ENCODE measurements around the gene CD248.

The CD248 gene

DNA sequence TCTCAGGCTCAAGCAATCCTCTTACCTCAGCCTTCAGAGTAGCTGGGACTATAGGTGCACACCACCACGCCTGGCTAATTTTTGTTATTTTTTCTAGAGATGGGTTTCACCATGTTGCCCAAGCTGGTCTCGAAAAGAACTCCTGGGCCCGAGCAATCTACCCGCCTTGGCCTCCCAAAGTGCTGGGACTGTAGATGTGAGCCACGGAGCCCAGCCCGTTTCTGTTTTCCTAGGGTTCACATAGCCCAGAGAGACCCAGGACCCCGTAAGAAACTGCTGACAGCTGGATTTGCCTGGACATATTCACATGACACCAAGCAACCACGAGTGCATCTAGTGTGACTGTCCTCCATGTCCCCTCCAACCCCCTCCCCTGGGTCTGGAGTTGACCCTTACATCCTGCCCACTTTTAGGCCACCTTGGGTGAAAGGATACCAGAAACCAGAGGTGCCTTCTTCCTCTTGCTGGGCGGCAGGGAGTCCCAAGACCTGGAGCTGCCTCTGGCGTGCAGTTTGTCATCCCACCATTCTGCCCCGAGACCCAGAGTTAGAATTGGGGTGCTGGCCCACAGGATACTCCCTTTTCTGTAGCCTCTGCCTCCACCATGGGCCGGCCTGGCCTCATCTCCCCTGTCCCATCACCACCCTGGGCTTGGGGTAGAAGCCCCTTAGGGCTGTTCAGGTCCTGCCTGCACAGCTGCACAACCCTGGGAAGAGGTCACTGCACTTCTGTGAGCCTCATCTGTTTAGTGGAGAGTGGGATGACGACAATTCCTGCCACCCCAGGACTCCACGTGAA lies 23.0 kb upstream of the CD248 start:
- no peak for TF ChIP-seq POLR2AphosphoS5 (IDR thresholded peaks at IDR 0.05; ENCODE audit: low read depth, low read length)
- no peak for TF ChIP-seq SIN3A (IDR thresholded peaks at IDR 0.05; ENCODE audit: borderline replicate concordance, insufficient read depth, low read length)
- no peak for TF ChIP-seq TAF1 (IDR thresholded peaks at IDR 0.05; ENCODE audit: borderline replicate concordance, insufficient read depth, low read length)
- TF ChIP-seq, protein P1, sequence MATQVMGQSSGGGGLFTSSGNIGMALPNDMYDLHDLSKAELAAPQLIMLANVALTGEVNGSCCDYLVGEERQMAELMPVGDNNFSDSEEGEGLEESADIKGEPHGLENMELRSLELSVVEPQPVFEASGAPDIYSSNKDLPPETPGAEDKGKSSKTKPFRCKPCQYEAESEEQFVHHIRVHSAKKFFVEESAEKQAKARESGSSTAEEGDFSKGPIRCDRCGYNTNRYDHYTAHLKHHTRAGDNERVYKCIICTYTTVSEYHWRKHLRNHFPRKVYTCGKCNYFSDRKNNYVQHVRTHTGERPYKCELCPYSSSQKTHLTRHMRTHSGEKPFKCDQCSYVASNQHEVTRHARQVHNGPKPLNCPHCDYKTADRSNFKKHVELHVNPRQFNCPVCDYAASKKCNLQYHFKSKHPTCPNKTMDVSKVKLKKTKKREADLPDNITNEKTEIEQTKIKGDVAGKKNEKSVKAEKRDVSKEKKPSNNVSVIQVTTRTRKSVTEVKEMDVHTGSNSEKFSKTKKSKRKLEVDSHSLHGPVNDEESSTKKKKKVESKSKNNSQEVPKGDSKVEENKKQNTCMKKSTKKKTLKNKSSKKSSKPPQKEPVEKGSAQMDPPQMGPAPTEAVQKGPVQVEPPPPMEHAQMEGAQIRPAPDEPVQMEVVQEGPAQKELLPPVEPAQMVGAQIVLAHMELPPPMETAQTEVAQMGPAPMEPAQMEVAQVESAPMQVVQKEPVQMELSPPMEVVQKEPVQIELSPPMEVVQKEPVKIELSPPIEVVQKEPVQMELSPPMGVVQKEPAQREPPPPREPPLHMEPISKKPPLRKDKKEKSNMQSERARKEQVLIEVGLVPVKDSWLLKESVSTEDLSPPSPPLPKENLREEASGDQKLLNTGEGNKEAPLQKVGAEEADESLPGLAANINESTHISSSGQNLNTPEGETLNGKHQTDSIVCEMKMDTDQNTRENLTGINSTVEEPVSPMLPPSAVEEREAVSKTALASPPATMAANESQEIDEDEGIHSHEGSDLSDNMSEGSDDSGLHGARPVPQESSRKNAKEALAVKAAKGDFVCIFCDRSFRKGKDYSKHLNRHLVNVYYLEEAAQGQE (IDR thresholded peaks at IDR 0.05; ENCODE audit: insufficient read depth in 1 of 2, low read depth in 2 of 2, low read length in 2 of 2): no peak

DNA sequence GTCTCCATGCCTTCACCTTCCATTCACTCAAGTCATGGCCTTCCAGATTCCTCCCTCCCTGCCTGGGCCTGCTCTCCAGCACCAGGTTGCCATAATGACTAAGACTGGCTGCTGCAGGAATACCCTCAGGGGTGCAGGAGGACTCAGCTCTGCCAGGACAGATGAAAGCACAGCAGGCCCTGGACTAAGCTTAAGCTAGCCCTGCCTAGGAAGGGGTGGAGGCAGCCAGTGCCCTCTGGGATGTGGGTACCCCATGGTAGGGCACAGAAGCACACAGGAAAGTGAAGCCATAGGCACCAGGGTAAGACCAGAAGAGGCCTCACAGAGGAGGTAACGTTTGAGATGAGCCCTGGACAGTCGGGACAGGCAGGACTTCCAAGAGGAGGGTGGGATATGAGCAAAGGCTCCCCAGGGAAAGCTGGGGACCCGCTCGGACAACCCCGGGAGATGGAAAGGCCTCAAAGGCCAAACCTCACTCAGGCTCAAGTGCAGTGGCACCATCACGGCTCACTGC lies 22.4 kb upstream of the CD248 start:
- TF ChIP-seq SIN3A (IDR thresholded peaks at IDR 0.05; ENCODE audit: borderline replicate concordance, insufficient read depth, low read length): no peak
- TF ChIP-seq, protein P1 (IDR thresholded peaks at IDR 0.05; ENCODE audit: insufficient read depth in 1 of 2, low read depth in 2 of 2, low read length in 2 of 2): no peak
- TF ChIP-seq POLR2AphosphoS5 (IDR thresholded peaks at IDR 0.05; ENCODE audit: low read depth, low read length): no peak
- TF ChIP-seq TAF1 (IDR thresholded peaks at IDR 0.05; ENCODE audit: borderline replicate concordance, insufficient read depth, low read length): no peak
- TF ChIP-seq FOXP2 (optimal IDR thresholded peaks at IDR 0.05; ENCODE audit: borderline replicate concordance, extremely low read depth, extremely low read length, insufficient read depth): no peak

DNA sequence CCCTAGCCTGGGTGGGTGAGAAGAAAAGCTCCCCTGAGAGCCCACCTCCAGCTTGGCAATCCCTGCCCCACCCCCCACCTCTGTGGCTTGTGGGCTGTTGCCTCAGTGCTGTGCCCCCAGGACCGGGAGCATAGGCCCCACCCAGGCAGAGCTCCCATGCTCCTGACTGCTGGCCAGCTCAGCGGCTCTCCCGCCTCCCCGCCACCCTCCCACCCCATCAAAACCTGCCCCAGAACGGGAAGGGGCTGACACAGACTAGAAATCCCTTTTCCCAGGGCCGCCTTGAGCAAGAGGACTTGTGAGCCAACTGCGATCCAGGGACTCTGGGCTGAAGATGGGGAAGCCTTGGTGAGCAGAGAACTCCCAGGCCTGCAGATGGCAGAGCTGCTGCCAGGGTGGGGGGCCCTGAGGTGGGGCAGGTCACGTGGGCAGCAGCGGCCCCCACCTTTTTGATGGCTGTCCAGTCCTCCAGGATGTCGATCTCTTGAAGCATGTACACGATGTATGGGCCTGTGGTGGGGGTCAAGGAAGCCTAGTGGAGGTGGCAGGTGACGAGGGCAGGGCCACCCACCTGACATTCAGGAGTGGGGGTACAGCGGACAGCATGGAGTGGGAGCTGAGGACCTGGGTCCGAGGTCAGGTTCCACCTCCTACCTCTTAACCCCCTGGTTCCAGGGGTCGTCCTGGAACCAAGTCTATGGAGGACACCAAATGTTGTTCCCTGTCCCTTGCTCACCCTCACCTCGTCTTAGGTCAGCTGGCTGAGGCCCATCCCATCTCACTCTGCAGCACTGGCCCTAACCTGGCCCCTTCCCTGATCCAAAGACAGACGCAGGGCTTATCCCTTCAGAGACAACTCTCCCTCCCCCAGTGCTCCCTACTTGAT lies 21.7 kb upstream of the CD248 start:
- TF ChIP-seq SIN3A (IDR thresholded peaks at IDR 0.05; ENCODE audit: borderline replicate concordance, insufficient read depth, low read length) (no peak), TAF1 (IDR thresholded peaks at IDR 0.05; ENCODE audit: borderline replicate concordance, insufficient read depth, low read length) (no peak), POLR2AphosphoS5 (IDR thresholded peaks at IDR 0.05; ENCODE audit: low read depth, low read length) (no peak), FOXP2 (optimal IDR thresholded peaks at IDR 0.05; ENCODE audit: borderline replicate concordance, extremely low read depth, extremely low read length, insufficient read depth) (no peak)
- TF ChIP-seq, protein P1 (IDR thresholded peaks at IDR 0.05; ENCODE audit: insufficient read depth in 1 of 2, low read depth in 2 of 2, low read length in 2 of 2): no peak

DNA sequence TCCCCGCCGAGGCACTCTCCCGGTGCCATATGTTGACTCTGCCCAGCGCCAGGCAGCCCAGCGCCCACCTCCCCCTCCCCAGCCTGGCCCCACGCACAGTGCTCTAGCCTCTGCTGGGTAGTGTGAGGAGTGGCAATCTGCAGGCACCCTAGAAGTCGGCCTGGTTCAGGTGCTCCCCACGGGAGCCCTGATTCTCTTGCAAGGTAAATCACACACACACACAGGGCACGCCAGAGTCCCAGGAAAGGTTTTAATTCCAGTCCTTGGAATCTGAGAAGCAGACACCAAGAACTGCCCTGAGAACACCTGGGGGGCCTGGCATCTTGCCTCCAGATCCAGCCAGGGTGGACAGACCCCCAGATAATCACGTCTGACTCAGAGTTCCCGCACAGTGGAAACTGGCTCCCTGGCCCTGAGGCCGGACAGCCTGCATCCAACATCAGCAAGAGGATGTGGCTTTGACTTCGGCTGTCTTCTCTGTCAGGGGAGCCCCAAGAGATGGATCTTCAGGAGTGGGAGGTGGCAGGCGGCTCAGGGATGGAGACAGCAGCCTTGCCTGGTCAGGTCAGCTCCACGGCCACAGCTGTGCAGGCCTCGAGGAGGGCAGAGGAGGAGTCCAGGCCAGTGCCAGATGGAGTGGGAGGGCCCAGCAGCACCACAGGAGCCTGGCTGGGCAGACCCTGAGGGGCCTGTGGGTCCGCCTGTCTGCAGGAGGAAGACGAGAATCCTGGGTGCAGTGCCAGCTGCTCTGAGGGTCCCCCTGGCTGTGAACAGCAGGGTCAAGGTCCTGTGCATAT lies 20.5 kb upstream of the CD248 start:
- TF ChIP-seq TAF1 (IDR thresholded peaks at IDR 0.05; ENCODE audit: borderline replicate concordance, insufficient read depth, low read length): no peak

Measured in PFSK-1 (cell line).